EH (cell line): ENCODE measurements around the gene RPL4.
"Not testable (repeated sequence)": the region's sequence is repeated elsewhere in the genome, so short reads cannot be mapped to it uniquely, and the experiment has no call there.

Experiments
- DNase-seq: peaks from one replicate; pipeline ENCODE4 v3.0.0-alpha.2; 2015; ENCODE audit warnings: low read depth

RPL4 gene

DNA sequence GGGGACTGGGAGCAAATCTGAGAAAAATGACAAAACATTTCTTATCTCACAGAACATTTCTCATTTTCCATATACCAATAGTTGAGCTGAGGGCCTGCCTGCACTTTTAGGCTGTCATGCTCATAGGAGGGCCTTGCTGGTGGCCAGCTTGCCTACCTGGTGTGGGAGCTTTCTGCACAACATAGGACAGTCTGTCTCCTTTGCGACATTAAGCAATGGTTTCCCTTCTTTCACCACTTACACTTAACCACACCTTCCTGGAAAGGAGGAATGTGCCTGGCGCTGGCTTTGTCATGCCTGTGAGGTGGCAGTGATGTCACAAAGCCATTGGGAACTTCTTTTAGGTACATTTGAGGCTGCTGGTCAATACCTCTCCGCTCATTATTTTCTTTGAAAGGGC, 12.8 kb downstream of the RPL4 start:
- no peak for DNase-seq

GRCh38 chr15:66489179-66489791, 15.4 kb downstream of the RPL4 start:
- no peak for DNase-seq

GRCh38 chr15:66488525-66488924, 16.1 kb downstream of the RPL4 start:
- DNase-seq, result no peak

DNA sequence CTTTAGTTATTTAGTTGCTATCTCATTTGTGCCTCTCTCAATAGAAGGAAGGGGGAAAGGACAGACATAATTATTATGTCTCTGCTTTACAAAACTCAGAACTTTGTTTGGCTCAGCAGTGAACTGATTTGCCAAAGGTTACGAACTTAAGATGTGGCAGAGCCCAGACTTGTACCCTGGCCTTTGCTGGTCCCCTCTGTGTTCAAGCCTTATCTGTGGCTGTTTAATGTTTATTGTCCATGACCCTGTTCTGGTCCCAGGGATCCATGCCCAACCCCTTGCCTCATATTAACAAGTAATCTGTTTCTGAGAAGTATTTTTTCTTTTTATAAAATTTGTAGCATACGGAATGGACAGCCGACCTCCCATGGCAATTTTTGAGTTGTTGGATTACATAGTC, 17.8 kb downstream of the RPL4 start:
- no peak for DNase-seq

DNA sequence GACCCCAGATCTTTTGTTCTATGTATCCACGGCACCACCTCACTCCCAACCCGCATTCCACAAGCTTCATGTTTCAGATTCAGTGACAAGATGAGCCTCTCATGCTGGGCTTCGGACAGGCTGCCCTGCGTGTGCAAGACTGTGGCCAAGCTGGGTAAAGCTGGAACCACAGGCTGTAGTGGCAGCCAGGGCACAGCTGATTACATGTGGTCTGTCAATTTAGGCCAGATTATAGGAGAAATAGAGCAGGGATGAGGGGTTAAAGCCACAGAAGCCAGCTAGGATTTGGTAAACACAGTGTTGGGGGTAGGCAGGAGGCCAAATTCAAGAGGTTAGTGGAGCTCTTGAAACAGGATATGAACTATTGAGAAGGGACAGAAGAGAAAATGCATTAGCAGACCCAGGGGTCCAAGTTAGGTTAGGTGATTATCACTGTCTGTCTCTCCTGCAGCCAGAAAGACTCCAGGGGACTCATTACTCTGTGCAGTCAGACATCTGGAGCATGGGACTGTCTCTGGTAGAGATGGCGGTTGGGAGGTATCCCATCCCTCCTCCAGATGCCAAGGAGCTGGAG, 20.0 kb downstream of the RPL4 start:
- DNase-seq, result no peak

GRCh38 chr15:66483131-66483566, 21.5 kb downstream of the RPL4 start:
- peak; percentile 68 for DNase-seq

GRCh38 chr15:66482539-66482938, 22.1 kb downstream of the RPL4 start:
- no peak for DNase-seq

- peak; percentile 24 for DNase-seq
These were observed 23.4 kb downstream of the RPL4 start for GRCh38 chr15:66481107-66481856.

- no peak for DNase-seq
These were observed 24.4 kb downstream of the RPL4 start for GRCh38 chr15:66480267-66480666.

- no peak for DNase-seq
These were observed 27.6 kb downstream of the RPL4 start for GRCh38 chr15:66477011-66477410.

- DNase-seq, result no peak
These were observed 28.1 kb downstream of the RPL4 start for GRCh38 chr15:66476535-66476934.

- DNase-seq, result no peak
These were observed 29.7 kb downstream of the RPL4 start for GRCh38 chr15:66474963-66475362.

GRCh38 chr15:66474135-66474534, 30.5 kb downstream of the RPL4 start:
- DNase-seq, result no peak

GRCh38 chr15:66472176-66472999, 32.3 kb downstream of the RPL4 start:
- DNase-seq, result peak; percentile 87

GRCh38 chr15:66470825-66471224, 33.8 kb downstream of the RPL4 start:
- DNase-seq, result not testable (repeated sequence)

- not testable (repeated sequence) for DNase-seq
These were observed 37.3 kb downstream of the RPL4 start for GRCh38 chr15:66467162-66468040.

GRCh38 chr15:66465294-66465693, 39.4 kb downstream of the RPL4 start:
- not testable (repeated sequence) for DNase-seq

DNA sequence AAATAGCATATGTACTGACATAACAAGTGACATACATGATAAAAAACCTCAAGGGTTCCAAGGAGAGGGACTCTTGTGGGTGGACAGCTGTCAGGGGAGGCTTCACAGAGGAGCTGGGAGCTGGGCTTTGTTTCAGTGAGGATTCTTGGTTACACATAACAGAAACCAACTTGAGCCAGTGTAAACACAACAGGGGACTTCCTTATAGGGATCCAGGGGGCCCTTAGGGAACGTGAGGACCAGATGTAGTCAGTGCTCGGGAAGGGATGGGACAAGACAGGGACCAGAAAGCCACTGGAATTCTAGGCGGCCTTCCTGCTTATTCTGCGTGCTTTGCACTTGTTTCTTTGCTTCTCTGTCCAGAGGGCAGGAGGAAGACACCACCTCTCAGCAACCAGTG, 42.0 kb downstream of the RPL4 start:
- DNase-seq, result peak; percentile 35

DNA sequence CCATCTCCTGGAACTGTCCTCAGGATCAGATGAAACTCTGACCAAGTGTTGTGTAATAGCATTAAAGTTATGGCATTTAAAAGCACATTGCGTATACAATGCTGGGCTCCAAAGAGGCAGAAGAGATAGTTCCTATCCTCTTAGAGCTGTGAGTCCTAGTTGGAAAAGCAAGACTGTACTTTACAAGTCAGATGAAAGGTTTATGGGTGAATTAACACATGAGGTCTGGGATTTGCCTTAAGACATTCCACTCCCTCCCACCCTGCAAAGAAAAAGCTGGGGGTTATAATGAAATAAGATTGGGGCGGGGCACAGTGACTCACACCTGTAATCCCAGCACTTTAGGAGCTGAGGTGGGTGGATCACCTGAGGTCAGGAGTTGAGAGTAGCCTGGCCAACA, 42.7 kb downstream of the RPL4 start:
- DNase-seq, result peak; percentile 18

- DNase-seq, result not testable (repeated sequence)
These were observed 43.4 kb downstream of the RPL4 start for GRCh38 chr15:66461294-66461693.

- DNase-seq, result peak; percentile 78
These were observed 44.6 kb downstream of the RPL4 start for GRCh38 chr15:66459818-66460615.
